ENCODE measurements around the gene KLF6.
A peak's percentile ranks its signal among the peaks of the same experiment; 100 is the strongest.

KLF6 gene

DNA sequence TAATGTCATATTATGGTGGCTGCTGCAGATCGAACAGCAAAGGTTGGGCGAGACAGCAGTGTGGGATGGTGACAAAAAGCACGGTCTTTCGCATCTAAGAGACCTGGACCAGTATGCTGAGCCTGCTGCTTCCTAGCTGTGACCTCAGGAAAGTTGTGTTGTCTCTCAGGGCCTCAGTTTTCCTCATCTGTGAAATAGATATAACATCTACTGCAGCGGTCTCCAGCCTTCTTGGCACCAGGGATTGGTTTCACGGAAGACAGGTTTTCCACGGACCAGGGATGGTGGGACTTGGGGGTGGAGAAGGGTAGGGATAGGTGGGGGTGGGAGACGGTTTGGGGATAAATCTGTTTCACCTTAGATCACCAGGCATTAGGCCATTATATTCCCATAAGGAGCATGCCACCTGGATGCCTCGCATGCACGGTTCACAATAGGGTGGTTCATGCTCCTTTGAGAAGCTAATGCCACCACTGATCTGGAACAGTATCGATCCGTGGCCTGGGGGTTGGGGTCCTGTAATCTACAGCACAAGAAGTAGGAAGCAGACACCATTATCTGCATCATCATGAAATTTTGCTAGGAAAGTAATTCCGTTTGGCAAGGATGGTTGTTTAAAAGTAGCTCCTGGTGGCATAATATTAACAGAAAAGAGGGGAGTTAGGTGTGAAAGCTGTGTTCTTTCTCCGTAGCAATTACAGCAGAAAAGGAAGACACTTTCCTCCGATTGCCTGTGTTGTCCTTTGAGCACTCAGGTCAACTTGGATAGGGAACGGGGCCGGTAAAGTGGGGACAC is 10.8 kb downstream of the KLF6 start:
- Mint-ChIP-seq H3K36me3 (ENCODE audit: insufficient read depth) (peaks cover 57% of the 10 kb centered on the region), H3K4me3 (peak overlapping the region; percentile 58), H3K27ac (ENCODE audit: low read depth) (peak overlapping the region; percentile 96), H3K27me3 (no peaks in the 10 kb centered on the region), H3K4me1 (peaks cover 45% of the 10 kb centered on the region), H3K9me3 (no peaks in the 10 kb centered on the region)
- no peak for ATAC-seq (replicated peaks; ENCODE audit: extremely low read depth, poor library complexity, severe bottlenecking)
- no peak for DNase-seq (ENCODE audit: low spot score in 2 of 2)

DNA sequence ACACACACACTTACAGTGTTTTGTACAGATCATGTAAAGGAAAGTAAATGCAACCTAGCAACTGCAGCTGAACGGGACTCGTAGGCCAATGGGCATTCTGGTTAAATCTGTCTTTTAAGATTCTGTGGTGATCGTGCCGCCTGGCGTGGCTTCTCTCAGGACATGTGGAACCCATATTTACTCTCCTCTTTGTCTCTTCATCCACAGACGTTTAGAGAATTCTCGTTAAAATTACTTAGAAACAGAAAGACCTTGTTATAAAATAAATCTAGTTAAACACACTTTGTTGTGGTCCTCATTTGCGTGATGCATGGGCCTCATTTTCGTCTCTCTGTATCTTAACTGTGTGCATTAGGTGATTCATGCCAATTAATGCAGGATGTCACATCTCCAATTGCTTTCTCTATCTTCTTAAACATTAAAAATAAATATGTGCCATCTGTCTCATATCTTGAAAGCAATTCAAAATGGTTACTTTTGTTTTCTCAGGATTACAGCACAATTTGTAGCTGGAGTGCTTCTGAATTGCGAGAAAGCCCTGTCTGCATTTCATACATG is 11.5 kb downstream of the KLF6 start:
- Mint-ChIP-seq H3K27me3 (no peaks in the 10 kb centered on the region), H3K27ac (ENCODE audit: low read depth) (peak overlapping the region; percentile 96), H3K9me3 (no peaks in the 10 kb centered on the region), H3K36me3 (ENCODE audit: insufficient read depth) (peaks cover 51% of the 10 kb centered on the region), H3K4me1 (peaks cover 41% of the 10 kb centered on the region), H3K4me3 (peak overlapping the region; percentile 58)
- DNase-seq (ENCODE audit: low spot score in 2 of 2), result no peak
- no peak for ATAC-seq (replicated peaks; ENCODE audit: extremely low read depth, poor library complexity, severe bottlenecking)

DNA sequence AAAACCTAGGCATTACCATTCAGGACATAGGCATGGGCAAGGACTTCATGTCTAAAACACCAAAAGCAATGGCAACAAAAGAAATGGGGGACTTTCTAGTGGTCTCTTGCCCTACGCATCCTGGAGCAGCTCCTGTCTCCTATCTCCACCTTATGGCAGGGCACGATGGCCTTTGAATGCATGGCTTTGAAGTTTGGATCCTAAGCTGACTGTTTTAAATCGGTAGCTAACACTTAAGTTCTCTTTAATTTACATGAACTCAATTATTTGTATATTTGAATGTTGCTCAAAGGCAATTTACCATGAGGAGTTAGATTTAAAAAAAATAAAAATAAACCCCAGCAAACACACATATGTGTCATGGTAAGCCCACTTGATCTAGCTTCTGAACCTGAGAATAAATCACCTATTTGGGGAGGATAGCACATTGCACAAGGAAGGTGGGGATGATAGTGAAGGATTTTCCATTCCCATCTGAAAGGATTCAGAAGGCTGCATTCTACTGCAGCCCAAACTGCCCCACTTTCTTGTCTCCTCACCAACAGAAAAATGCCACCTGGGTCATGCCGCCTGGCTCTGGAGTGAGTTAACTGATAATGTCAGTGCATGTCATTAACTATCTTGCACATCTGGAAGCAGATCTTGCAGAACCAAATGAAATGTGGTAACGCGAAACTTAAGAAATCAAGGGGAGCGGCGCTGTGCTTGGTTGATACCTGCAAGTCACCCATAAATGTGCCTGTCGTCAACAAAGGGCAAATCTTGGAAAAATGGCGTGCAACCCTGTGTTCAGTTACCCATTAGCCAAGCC is 12.4 kb downstream of the KLF6 start:
- Mint-ChIP-seq H3K27me3 (no peaks in the 10 kb centered on the region), H3K4me1 (peaks cover 40% of the 10 kb centered on the region)
- no peak for DNase-seq (ENCODE audit: low spot score in 2 of 2)

DNA sequence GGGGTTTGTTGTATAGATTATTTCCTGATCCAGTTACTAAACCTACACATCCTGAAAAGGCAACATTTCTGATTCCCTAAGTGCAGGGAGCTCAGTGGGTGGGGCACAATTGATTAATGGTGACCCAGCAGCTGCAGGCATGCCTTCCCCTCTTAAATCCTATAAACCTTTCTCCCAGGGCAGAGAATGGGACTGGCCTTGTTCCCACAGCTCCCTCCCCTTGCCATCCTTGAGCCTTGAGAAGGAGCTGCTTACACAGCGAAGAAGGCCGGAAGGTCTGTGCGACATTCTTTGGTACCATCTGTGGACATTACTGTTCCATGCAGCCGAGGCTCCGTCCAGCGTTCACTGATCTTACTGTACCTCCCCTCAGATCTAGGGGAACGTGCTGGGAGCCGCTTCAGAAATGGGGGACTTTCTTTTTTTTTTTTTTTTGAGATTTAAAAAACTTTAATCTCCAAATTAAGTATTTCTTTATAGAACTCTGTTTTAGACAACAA is 14.3 kb downstream of the KLF6 start:
- no peak for DNase-seq (ENCODE audit: low spot score in 2 of 2)
- Mint-ChIP-seq H3K9me3 (no peaks in the 10 kb centered on the region), H3K27me3 (no peaks in the 10 kb centered on the region), H3K4me1 (peaks cover 39% of the 10 kb centered on the region), H3K4me3 (no peak overlapping the region), H3K27ac (ENCODE audit: low read depth) (no peak overlapping the region), H3K36me3 (ENCODE audit: insufficient read depth) (peaks cover 26% of the 10 kb centered on the region)
- no peak for ATAC-seq (replicated peaks; ENCODE audit: extremely low read depth, poor library complexity, severe bottlenecking)

More for the DNA sequence above, 12.4 kb downstream of the KLF6 start:
- no peak overlapping the region for H3K27ac Mint-ChIP-seq (ENCODE audit: low read depth)
- H3K36me3 Mint-ChIP-seq (ENCODE audit: insufficient read depth), result peaks cover 41% of the 10 kb centered on the region
- H3K4me3 Mint-ChIP-seq, result no peak overlapping the region
- ATAC-seq (replicated peaks; ENCODE audit: extremely low read depth, poor library complexity, severe bottlenecking), result no peak
- no peaks in the 10 kb centered on the region for H3K9me3 Mint-ChIP-seq

DNA sequence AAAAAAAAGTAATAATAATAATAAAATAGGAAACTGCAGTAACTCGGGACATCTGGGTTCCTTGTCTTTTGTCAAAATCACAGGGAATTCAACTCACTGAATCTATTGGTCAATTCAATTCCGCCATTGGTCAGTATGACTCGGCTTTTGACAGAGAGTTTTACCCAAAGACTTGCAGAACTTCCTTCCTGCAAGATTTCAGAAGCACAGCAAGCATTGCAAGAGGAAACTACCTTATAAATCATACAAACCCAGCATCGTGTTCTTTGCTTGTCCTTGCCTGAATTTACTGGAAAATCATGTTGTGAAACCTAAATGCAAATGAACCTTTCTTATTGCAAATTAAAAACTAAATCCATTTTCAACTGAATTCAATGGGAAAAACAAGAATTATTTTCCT is 15.5 kb downstream of the KLF6 start:
- peak overlapping the region; percentile 63 for H3K27ac Mint-ChIP-seq (ENCODE audit: low read depth)

DNA sequence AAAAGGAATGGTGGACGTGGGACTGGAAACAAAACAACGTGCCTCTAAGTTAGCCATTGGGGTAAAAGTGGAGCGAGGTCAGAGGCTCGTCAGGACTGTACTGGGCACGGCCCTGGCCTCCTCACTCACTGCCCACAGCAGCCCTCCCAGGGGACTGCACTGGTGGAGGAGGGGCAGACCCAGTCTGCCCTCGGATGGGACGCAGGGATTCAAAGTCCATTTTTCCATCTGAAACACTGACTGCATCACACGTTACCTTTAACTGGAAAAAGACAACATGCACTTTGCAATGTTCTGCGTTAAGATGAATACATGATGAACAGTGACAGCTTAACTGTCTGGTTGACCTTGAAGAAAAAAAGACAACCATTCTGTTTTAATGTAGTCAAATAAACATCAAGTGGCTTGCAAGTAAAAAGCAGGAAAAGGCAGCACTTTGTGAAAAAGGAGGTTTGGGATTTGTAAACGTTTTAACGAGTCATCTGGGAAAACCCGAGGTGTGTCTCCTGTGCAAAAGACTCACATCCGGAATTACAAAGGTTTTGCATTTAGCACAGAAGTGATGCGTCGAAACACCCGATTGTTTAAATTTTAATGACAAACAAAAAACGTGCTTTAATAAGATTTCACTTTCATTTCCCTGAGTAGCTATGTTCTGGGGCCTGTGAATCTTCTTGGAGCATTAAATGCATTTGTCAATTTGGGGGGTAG is 18.8 kb downstream of the KLF6 start:
- Mint-ChIP-seq H3K4me3 (peak overlapping the region; percentile 69), H3K27ac (ENCODE audit: low read depth) (peak overlapping the region; percentile 76), H3K36me3 (ENCODE audit: insufficient read depth) (peaks cover 3% of the 10 kb centered on the region), H3K9me3 (no peaks in the 10 kb centered on the region), H3K4me1 (peaks cover 62% of the 10 kb centered on the region), H3K27me3 (no peaks in the 10 kb centered on the region)
- ATAC-seq (replicated peaks; ENCODE audit: extremely low read depth, poor library complexity, severe bottlenecking), result no peak
- no peak for DNase-seq (ENCODE audit: low spot score in 2 of 2)

More for the DNA sequence above, 15.5 kb downstream of the KLF6 start:
- Mint-ChIP-seq H3K36me3 (ENCODE audit: insufficient read depth) (peaks cover 17% of the 10 kb centered on the region), H3K27me3 (no peaks in the 10 kb centered on the region), H3K4me1 (peaks cover 43% of the 10 kb centered on the region), H3K4me3 (no peak overlapping the region), H3K9me3 (no peaks in the 10 kb centered on the region)
- ATAC-seq (replicated peaks; ENCODE audit: extremely low read depth, poor library complexity, severe bottlenecking) (no peak), DNase-seq (ENCODE audit: low spot score in 2 of 2) (no peak)

DNA sequence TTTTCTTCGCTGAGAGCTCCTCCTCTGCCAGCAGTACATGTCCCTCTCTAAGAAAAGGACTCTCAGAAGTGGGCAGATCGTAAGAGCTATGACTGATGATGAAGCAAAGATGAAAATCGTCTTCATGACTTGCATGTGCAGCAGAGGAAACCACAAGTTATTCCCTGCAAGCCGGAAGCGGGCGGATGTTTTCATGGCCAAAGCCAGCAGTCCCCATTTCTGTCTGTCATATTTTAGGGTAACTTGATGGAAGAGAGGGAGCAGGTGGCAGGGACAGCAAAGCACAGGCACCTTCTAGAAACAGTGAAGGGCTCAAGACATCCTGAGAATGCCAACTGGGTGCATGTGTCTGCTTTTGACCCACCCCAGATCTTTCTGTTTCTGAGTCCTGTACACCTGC is 19.9 kb downstream of the KLF6 start:
- DNase-seq (ENCODE audit: low spot score in 2 of 2) (no peak), ATAC-seq (replicated peaks; ENCODE audit: extremely low read depth, poor library complexity, severe bottlenecking) (peak; percentile 52)
- Mint-ChIP-seq H3K4me3 (peak overlapping the region; percentile 69), H3K4me1 (peaks cover 72% of the 10 kb centered on the region), H3K9me3 (no peaks in the 10 kb centered on the region), H3K36me3 (ENCODE audit: insufficient read depth) (peaks cover 6% of the 10 kb centered on the region), H3K27ac (ENCODE audit: low read depth) (peak overlapping the region; percentile 87), H3K27me3 (no peaks in the 10 kb centered on the region)

DNA sequence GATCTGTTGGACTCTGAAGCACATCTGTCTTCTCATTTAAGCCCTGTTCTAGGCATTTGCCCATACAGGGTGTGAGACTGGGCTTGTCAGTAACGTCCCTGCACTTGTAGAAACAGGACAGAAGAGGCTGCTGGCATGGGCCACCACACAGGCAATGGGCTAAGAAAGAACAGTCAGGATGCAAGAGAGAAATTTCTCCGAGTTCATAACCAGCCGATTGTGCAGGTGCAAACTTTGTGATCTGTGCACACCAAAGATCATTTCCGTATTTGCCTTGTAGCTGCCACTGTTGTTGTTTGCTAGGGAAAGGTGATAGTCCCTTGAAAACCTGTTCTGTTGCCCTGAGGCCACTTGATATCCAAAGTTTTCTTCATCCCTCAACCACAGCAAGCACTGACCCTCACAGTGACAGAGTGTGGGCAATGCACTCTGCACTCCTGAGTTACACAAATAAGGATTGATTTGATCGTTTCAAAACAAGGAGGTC is 20.3 kb downstream of the KLF6 start:
- no peaks in the 10 kb centered on the region for H3K9me3 Mint-ChIP-seq
- H3K27ac Mint-ChIP-seq (ENCODE audit: low read depth), result peak overlapping the region; percentile 87
- ATAC-seq (replicated peaks; ENCODE audit: extremely low read depth, poor library complexity, severe bottlenecking) (peak; percentile 41), DNase-seq (ENCODE audit: low spot score in 2 of 2) (no peak)
- H3K4me1 Mint-ChIP-seq, result peaks cover 69% of the 10 kb centered on the region
- peaks cover 6% of the 10 kb centered on the region for H3K36me3 Mint-ChIP-seq (ENCODE audit: insufficient read depth)
- H3K4me3 Mint-ChIP-seq, result peak overlapping the region; percentile 69
- no peaks in the 10 kb centered on the region for H3K27me3 Mint-ChIP-seq

DNA sequence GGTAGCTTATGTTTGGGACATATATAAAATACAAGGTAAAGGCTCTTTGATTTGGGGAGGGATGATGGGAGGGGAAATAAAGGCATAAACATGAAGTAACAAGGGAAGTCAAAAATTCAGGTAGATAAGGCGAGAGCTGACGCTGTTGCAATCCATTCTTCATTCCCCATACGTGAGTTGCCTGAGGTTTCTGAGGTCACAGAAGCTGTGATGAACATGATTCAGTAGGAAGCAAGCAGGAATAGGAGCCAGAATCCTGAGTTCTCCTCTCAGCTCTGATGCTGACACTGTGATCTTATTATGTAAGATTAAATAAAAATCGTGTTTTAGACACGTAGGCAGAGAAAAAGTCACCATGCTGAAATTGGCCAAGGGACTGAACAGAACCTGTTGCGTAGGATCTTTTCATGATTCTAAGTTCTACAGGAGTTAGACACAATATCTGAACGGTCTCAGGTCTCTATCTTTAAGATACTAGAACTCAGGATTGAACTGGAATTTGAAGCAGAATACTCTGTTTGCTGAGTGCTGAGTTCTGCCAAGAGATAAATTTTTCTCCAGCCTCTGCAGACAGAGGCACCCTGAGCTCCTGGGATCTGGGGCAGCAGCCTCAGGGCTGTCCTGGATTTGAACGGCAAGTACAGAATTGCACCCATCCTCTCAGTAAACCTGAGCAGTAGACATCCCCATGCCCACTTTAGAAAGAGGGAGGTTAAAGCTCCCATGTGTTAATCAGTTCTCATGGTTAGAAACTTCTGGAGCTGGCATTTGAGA is 21.0 kb downstream of the KLF6 start:
- peaks cover 74% of the 10 kb centered on the region for H3K4me1 Mint-ChIP-seq
- DNase-seq (ENCODE audit: low spot score in 2 of 2) (no peak), ATAC-seq (replicated peaks; ENCODE audit: extremely low read depth, poor library complexity, severe bottlenecking) (no peak)
- peaks cover 6% of the 10 kb centered on the region for H3K36me3 Mint-ChIP-seq (ENCODE audit: insufficient read depth)
- peak overlapping the region; percentile 69 for H3K4me3 Mint-ChIP-seq
- no peaks in the 10 kb centered on the region for H3K9me3 Mint-ChIP-seq
- peak overlapping the region; percentile 36 for H3K27ac Mint-ChIP-seq (ENCODE audit: low read depth)
- no peaks in the 10 kb centered on the region for H3K27me3 Mint-ChIP-seq

DNA sequence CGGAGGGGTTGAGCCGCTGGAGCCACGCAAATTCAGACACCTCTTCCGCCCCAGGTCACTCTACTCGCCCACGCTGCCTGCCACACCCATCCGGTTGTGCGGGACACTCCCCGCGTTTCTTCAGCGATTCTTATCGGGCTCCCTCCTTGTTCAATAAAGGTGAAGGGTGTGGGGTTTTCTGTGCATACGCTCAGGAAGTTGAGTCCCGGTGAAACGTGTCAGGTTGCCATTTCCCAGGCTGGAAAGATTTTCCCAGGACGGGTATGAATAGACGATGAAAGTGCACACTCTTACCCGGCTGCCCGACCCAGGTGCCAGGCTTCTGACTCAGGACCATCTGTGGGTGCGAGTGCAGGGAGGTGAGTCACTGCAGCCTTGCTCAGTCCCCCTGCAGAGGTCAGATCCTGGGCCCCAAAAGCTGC is 22.0 kb downstream of the KLF6 start:
- Mint-ChIP-seq H3K4me3 (peak overlapping the region; percentile 40), H3K9me3 (no peaks in the 10 kb centered on the region), H3K36me3 (ENCODE audit: insufficient read depth) (peaks cover 9% of the 10 kb centered on the region), H3K4me1 (peaks cover 72% of the 10 kb centered on the region), H3K27me3 (no peaks in the 10 kb centered on the region), H3K27ac (ENCODE audit: low read depth) (peak overlapping the region; percentile 87)
- DNase-seq (ENCODE audit: low spot score in 2 of 2) (no peak), ATAC-seq (replicated peaks; ENCODE audit: extremely low read depth, poor library complexity, severe bottlenecking) (no peak)

DNA sequence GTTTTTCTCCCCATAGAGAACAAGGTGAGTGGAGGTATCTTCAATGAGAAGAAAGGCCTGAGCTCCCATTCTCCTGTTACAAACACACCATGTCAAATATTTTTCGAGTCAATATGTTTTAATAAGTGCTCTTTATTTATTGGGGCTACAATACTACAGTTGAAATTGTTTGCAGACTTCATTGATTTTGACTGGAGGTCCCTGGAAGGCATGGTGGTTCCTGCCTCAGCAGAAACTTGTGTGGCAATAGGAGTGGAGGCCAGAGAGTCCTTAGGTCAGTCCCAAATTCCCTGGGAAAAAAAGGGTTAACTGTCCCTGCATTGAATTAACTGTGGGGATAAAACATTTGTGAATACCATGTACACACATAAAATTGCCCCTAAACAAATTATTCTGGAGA is 22.7 kb downstream of the KLF6 start:
- no peaks in the 10 kb centered on the region for H3K27me3 Mint-ChIP-seq
- no peak overlapping the region for H3K4me3 Mint-ChIP-seq
- ATAC-seq (replicated peaks; ENCODE audit: extremely low read depth, poor library complexity, severe bottlenecking) (no peak), DNase-seq (ENCODE audit: low spot score in 2 of 2) (no peak)
- no peaks in the 10 kb centered on the region for H3K9me3 Mint-ChIP-seq
- peaks cover 78% of the 10 kb centered on the region for H3K4me1 Mint-ChIP-seq
- H3K36me3 Mint-ChIP-seq (ENCODE audit: insufficient read depth), result peaks cover 15% of the 10 kb centered on the region
- H3K27ac Mint-ChIP-seq (ENCODE audit: low read depth), result no peak overlapping the region
